ENCODE measurements around the gene PCDH9.

DNA sequence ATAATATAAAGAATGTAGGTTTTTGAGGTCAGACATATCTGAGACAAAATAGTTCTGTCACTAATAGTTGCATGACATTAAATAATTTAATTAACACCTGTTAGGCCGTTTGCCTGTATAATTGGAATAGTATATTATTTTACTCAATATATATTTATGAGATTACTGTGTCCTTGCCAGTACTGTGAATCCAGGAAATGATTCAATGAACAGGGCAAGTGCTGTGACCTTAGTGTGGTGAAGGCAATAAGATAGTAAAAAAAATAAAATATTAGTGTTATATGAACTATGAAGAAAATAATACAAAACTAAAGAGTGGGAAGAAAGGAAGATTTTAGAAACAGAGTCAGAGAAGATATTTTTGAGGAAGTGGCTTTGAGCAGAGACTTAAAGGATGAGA, 403.7 kb downstream of the PCDH9 start:
- TF ChIP-seq POLR2A (IDR thresholded peaks at IDR 0.05): no peak
- no peak for TF ChIP-seq EP300 (IDR thresholded peaks at IDR 0.05; ENCODE audit: low read depth)
- TF ChIP-seq, protein P1, sequence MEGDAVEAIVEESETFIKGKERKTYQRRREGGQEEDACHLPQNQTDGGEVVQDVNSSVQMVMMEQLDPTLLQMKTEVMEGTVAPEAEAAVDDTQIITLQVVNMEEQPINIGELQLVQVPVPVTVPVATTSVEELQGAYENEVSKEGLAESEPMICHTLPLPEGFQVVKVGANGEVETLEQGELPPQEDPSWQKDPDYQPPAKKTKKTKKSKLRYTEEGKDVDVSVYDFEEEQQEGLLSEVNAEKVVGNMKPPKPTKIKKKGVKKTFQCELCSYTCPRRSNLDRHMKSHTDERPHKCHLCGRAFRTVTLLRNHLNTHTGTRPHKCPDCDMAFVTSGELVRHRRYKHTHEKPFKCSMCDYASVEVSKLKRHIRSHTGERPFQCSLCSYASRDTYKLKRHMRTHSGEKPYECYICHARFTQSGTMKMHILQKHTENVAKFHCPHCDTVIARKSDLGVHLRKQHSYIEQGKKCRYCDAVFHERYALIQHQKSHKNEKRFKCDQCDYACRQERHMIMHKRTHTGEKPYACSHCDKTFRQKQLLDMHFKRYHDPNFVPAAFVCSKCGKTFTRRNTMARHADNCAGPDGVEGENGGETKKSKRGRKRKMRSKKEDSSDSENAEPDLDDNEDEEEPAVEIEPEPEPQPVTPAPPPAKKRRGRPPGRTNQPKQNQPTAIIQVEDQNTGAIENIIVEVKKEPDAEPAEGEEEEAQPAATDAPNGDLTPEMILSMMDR (IDR thresholded peaks at IDR 0.05): no peak
- no peak for TF ChIP-seq POLR2AphosphoS5 (IDR thresholded peaks at IDR 0.05)
